ENCODE measurements around the gene LCK. TPM values are rescaled to one million over a fixed set of nuclear protein-coding genes. Genes with fewer than 3 reads are reported as not detected.

The LCK gene
- polyA plus RNA-seq, 12 donors: 0.49 to 4.2 (median 0.69) TPM; not detected in 2

- DNase-seq: no peak
Measured at GRCh38 chr1:32321712-32322291, 70.7 kb downstream of the LCK start.

GRCh38 chr1:32327204-32327603 is 76.1 kb downstream of the LCK start:
- DNase-seq: no peak

DNA sequence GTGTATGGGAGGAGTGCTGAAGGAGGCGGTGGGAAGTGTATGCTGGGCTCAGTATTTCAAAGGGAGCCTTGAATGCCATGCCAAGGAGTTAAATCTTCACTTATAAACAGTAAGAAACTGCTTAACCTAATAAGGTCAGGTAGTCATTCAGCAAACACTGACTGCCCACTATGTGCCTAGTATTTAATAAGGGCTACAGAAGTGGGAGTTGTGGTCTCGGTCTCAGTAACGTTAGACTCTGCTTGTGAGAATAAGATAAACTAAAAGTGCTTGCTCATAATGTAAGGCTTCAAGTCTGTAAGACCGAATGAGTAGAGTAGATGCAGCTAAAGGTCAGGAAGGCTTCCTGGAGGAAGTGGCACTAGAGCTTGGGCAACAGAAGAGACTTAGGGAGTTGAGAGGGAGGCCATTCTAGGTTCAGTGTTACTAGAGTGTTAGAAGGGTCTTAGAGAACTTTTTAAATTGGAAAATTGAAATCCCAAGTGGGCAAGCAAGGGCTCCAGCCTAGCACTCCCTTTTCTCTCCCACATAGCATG is 78.9 kb downstream of the LCK start:
- no peak for DNase-seq

DNA sequence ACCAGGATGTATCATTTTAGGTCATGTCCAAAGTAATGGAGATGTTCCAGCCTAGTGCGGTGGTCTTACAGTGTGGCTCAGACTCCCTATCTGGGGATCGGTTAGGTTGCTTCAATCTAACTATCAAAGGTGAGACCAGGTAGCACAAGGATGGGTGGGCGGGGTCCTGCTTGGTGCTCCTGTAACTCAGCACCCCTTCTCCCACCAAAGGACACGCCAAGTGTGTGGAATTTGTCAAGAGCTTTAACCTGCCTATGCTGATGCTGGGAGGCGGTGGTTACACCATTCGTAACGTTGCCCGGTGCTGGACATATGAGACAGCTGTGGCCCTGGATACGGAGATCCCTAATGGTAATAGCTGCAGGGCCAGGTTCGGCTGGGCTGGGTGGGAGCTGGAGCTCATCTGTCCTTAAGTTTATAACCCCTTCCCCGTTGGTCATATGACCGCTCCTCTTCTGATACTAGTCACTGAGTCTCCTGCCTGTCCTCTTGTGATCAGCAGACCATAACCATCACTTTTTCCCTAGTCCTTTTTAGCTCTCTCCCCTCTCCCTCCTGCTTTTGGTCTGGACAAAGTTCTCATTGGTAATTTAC is 79.6 kb downstream of the LCK start:
- no peak for DNase-seq

DNA sequence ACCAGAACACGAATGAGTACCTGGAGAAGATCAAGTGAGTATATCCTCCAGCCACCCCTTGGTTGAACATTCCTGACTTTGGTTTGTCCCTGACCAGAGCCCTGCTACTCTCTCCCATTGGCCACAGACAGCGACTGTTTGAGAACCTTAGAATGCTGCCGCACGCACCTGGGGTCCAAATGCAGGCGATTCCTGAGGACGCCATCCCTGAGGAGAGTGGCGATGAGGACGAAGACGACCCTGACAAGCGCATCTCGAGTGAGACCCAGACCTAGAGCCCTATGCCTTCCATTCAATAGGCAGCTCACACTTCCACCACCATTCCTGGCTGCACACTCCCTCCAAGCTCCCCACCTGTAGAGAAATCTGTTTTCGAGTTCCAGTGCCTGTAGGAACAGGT is 80.5 kb downstream of the LCK start:
- DNase-seq: no peak

GRCh38 chr1:32332290-32333079 is 81.4 kb downstream of the LCK start:
- DNase-seq: no peak

GRCh38 chr1:32333251-32333963 is 82.3 kb downstream of the LCK start:
- no peak for DNase-seq

GRCh38 chr1:32334274-32334861 is 83.3 kb downstream of the LCK start:
- DNase-seq: no peak

DNA sequence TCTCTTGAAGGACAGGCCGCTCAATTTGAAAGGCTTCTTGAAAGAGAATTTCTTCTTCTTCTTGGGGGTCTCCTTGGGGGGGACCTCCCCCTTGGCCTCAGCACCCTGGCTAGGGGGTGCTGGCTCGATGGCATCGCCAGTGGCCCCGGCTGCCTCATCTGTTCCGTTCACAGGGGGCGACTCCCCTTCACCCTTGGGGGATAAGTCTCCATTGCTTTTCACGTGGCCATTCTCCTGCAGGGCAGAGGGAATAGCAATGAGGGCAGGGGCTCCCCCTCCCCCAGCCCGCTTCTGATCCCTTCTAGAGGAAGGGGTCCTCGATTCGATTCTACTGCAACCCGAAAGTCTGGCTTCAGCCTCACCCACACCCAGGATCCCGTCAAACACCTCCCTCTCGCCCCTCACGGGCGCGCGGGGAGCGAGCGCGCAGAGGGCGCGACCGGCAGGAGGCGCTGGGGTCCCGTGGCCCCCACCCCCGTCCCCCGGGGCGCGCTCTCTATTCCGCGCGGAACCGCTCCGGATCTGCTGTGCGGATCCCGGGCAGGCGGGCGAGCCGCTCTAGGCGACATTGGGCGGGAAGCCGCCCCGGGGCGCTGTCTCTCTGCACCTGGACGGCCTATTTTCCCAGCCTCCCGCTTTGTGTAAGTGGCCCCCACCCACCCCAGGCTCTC is 83.9 kb downstream of the LCK start:
- DNase-seq: no peak

GRCh38 chr1:32335535-32335789 is 84.4 kb downstream of the LCK start:
- no peak for DNase-seq

Other genes with a start within 250 kb of the LCK start
- 100 to 1,000 TPM in 11 of 12 donors, not detected in 1; 131 to 170 (median 142) TPM for gene KHDRBS1, start 237.4 kb upstream of the LCK start, polyA plus RNA-seq (ENCODE audit: insufficient read length in 12 of 12)
- 10 to 100 TPM in 10 of 12 donors, 1 to 10 TPM in 1, not detected in 1; 7.2 to 21.3 (median 14.0) TPM for gene TMEM39B, start 178.3 kb upstream of the LCK start, polyA plus RNA-seq (ENCODE audit: insufficient read length in 12 of 12)
- 10 to 100 TPM; 23.1 to 79.2 (median 29.4) TPM for gene KPNA6, start 143.2 kb upstream of the LCK start, polyA plus RNA-seq (ENCODE audit: insufficient read length in 12 of 12)
- gene TXLNA, start 71.6 kb upstream of the LCK start, polyA plus RNA-seq (ENCODE audit: insufficient read length in 12 of 12): 100 to 1,000 TPM in 1 of 12 donors, 10 to 100 TPM in 11; 23.8 to 173 (median 35.3) TPM
- 10 to 100 TPM in 11 of 12 donors, not detected in 1; 20.2 to 82.0 (median 42.3) TPM for gene CCDC28B, start 50.7 kb upstream of the LCK start, polyA plus RNA-seq (ENCODE audit: insufficient read length in 12 of 12)
- 1 to 10 TPM in 10 of 12 donors, not detected in 2; 2.4 to 4.9 (median 2.7) TPM for gene IQCC, start 45.6 kb upstream of the LCK start, polyA plus RNA-seq (ENCODE audit: insufficient read length in 12 of 12)
- gene DCDC2B, start 42.2 kb upstream of the LCK start, polyA plus RNA-seq (ENCODE audit: insufficient read length in 12 of 12): 1 to 10 TPM in 2 of 12 donors, under 1 TPM in 8, not detected in 2; 0.17 to 1.3 (median 0.47) TPM
- gene TMEM234, start 28.9 kb upstream of the LCK start, polyA plus RNA-seq (ENCODE audit: insufficient read length in 12 of 12): 10 to 100 TPM in 4 of 12 donors, 1 to 10 TPM in 6, not detected in 2; 7.8 to 19.5 (median 9.4) TPM
- gene EIF3I, start 28.9 kb upstream of the LCK start, polyA plus RNA-seq (ENCODE audit: insufficient read length in 12 of 12): 100 to 1,000 TPM in 10 of 12 donors, 10 to 100 TPM in 1, not detected in 1; 71.5 to 178 (median 160) TPM
- 1 to 10 TPM in 10 of 12 donors, not detected in 2; 3.2 to 5.1 (median 3.8) TPM for gene FAM167B, start 4.0 kb upstream of the LCK start, polyA plus RNA-seq (ENCODE audit: insufficient read length in 12 of 12)
- 10 to 100 TPM in 11 of 12 donors, not detected in 1; 34.9 to 80.1 (median 45.8) TPM for gene HDAC1, start 40.8 kb downstream of the LCK start, polyA plus RNA-seq (ENCODE audit: insufficient read length in 12 of 12)
- gene MARCKSL1, start 85.0 kb downstream of the LCK start, polyA plus RNA-seq (ENCODE audit: insufficient read length in 12 of 12): 100 to 1,000 TPM in 11 of 12 donors, not detected in 1; 125 to 326 (median 152) TPM
- gene FAM229A, start 111.2 kb downstream of the LCK start, polyA plus RNA-seq (ENCODE audit: insufficient read length in 12 of 12): 10 to 100 TPM in 1 of 12 donors, 1 to 10 TPM in 9, not detected in 2; 3.2 to 11.1 (median 4.3) TPM
- 1 to 10 TPM in 10 of 12 donors, not detected in 2; 1.2 to 6.5 (median 2.9) TPM for gene TSSK3, start 111.3 kb downstream of the LCK start, polyA plus RNA-seq (ENCODE audit: insufficient read length in 12 of 12)
- 10 to 100 TPM in 11 of 12 donors, not detected in 1; 33.3 to 46.7 (median 41.6) TPM for gene BSDC1, start 143.2 kb downstream of the LCK start, polyA plus RNA-seq (ENCODE audit: insufficient read length in 12 of 12)
- gene ZBTB8B, start 213.8 kb downstream of the LCK start, polyA plus RNA-seq (ENCODE audit: insufficient read length in 12 of 12): under 1 TPM in 10 of 12 donors, not detected in 2; 0.07 to 0.25 (median 0.14) TPM